Prostate gland (tissue), 2 donors: Measurements from ENCODE around the gene CXXC1.

Experiments used
- CTCF ChIP-seq, 4 experiments: fragments of 200-600 bp in 2 of 4; fragments of 450-650 bp in 2 of 4; sonication (generic) in 2 of 4; IDR thresholded peaks; 1 replicate in 3 of 4; 2 replicates in 1 of 4; pipeline ENCODE4 v1.5.1; 2016 to 2019; ENCODE audit warnings: antibody characterized with exemption in 4 of 4, mild to moderate bottlenecking in 2 of 4, moderate library complexity in 2 of 4
- POLR2A ChIP-seq: fragments of 450-650 bp; IDR thresholded peaks from one replicate; pipeline ENCODE4 v1.6.1; 2016; ENCODE audit warnings: antibody characterized with exemption, mild to moderate bottlenecking

GRCh38 chr18:50301074-50301473 lies 13.6 kb upstream of the CXXC1 start:
- TF ChIP-seq CTCF (IDR thresholded peaks at IDR 0.05) (no peak), POLR2A (no peak)
